NOMO-1 treated with DMSO at 0.1 percent for 48 hours (cell line): ENCODE measurements around the gene CCR5AS.

ENCODE experiments used
- DNase-seq: peaks from one replicate; lab custom pipeline; 2025; ENCODE audit not compliant: unreplicated experiment; lab: John Stamatoyannopoulos, UW

The CCR5AS gene

GRCh38 chr3:46318207-46318927 is 88.5 kb downstream of the CCR5AS start:
- DNase-seq, result peak; percentile 90

DNA sequence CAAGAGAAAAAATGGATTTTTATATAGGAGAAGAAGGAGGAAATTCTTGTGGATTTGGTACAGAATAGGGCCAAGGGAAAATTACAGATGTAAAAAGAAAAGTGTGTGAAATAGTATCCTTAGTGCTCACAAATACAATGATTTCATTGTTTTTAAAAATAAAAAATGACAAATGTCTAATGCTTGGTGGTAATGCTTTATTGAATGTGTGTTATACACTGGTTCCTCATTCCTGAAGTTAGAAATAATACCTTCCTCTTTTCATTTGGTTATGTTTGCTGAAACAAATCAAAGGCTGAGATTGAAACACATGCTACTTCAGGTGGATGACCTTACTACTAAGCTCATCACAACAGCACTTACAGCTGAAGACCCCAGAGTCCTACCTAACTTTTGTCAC is 90.7 kb downstream of the CCR5AS start:
- DNase-seq, result peak; percentile 75

DNA sequence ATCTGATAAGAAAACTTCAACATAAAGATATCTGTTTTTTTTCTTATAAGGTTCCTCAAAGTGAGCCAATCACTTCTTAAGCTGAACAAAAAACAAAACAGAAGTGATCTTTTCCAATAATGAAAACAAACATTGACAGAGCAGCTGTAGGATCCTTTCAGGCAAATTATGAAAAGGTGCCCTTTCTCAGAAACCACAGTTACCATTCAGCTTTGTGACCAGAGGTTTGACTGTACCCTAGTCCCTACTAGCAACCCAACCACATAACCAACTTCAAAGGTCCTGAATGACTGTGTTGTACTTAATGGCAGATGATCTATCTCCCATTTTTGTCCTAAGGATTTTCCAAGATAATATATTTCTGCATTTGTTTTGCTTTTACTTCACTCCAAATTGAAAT is 92.3 kb downstream of the CCR5AS start:
- no peak for DNase-seq
